DOHH2 (cell line): Measurements from ENCODE around the gene ARMC10.

Source experiments
- CTCF ChIP-seq: fragments of 200-600 bp; sonication (generic); IDR thresholded peaks from one replicate; pipeline ENCODE4 v1.5.1; 2014; ENCODE audit warnings: antibody characterized with exemption, mild to moderate bottlenecking, low read depth, low read length; ENCODE audit not compliant: poor library complexity, severe bottlenecking
- EZH2phosphoT487 ChIP-seq: fragments of 200-600 bp; sonication (generic); IDR thresholded peaks from 2 replicates; pipeline ENCODE4 v1.6.1; 2017; ENCODE audit warnings: borderline replicate concordance, mild to moderate bottlenecking, antibody characterized with exemption, low read length, moderate library complexity, mixed read lengths

GRCh38 chr7:103075337-103075918 lies 488 bp downstream of the ARMC10 start:
- peak; percentile 8 for TF ChIP-seq CTCF
- TF ChIP-seq EZH2phosphoT487, result no peak
